Activated T-cell treated with anti-CD3 and anti-CD28 coated beads, Interleukin-2, amount 50 U/mL, for 4 hours (primary cell): ENCODE results near the gene CORO2B. TPM values are rescaled to one million over a fixed set of nuclear protein-coding genes. Genes with fewer than 3 reads are reported as not detected.

Source experiments
- ATAC-seq, 2 donors: fragments of 200-7000 bp; cut with Tn5 transposase; one replicate each; pipeline ENCODE4 v1.10.0; 2021
- DNase-seq: peaks from one replicate; pipeline ENCODE4 v3.0.0-alpha.2; 2020
- H3K27me3 Mint-ChIP-seq: one replicate; pipeline ENCODE4 v1.8.0; 2021; ENCODE audit warnings: low read depth, mixed read lengths
- H3K36me3 Mint-ChIP-seq: one replicate; pipeline ENCODE4 v1.8.0; 2022; ENCODE audit warnings: mixed read lengths; ENCODE audit not compliant: insufficient read depth
- H3K4me1 Mint-ChIP-seq: one replicate; pipeline ENCODE4 v1.8.0; 2021; ENCODE audit warnings: low read depth, mixed read lengths
- H3K4me3 Mint-ChIP-seq: one replicate; pipeline ENCODE4 v1.8.0; 2021; ENCODE audit warnings: mild to moderate bottlenecking, moderate library complexity, mixed read lengths
- H3K9me3 Mint-ChIP-seq: one replicate; pipeline ENCODE4 v1.8.0; 2021; ENCODE audit warnings: mixed read lengths
- total RNA-seq, 3 donors: library from RNA; stranded (reverse); gene quantifications; one replicate each; pipeline ENCODE4 v1.2.1, GENCODE V29; 2021

The CORO2B gene
- total RNA-seq, 3 donors from 2014 or later, result 0.08 TPM

- no peak overlapping the region for H3K4me3 Mint-ChIP-seq
- peaks cover 6% of the 10 kb centered on the region for H3K27me3 Mint-ChIP-seq
- ATAC-seq (no peak), DNase-seq (no peak)
- peaks cover 3% of the 10 kb centered on the region for H3K9me3 Mint-ChIP-seq
- no peaks in the 10 kb centered on the region for H3K4me1 Mint-ChIP-seq
- no peaks in the 10 kb centered on the region for H3K36me3 Mint-ChIP-seq
These were observed 32.0 kb downstream of the CORO2B start for GRCh38 chr15:68610825-68611224.

GRCh38 chr15:68612503-68612902 is 33.7 kb downstream of the CORO2B start:
- no peak overlapping the region for H3K4me3 Mint-ChIP-seq
- H3K27me3 Mint-ChIP-seq, result peaks cover 9% of the 10 kb centered on the region
- DNase-seq (no peak), ATAC-seq (no peak)
- no peaks in the 10 kb centered on the region for H3K4me1 Mint-ChIP-seq
- H3K36me3 Mint-ChIP-seq, result no peaks in the 10 kb centered on the region
- no peaks in the 10 kb centered on the region for H3K9me3 Mint-ChIP-seq

- Mint-ChIP-seq H3K27me3 (peaks cover 9% of the 10 kb centered on the region), H3K9me3 (no peaks in the 10 kb centered on the region), H3K4me1 (no peaks in the 10 kb centered on the region), H3K36me3 (no peaks in the 10 kb centered on the region), H3K4me3 (no peak overlapping the region)
- DNase-seq, result no peak
- ATAC-seq, result no peak
These were observed 34.4 kb downstream of the CORO2B start for GRCh38 chr15:68612979-68613740.

- Mint-ChIP-seq H3K9me3 (no peaks in the 10 kb centered on the region), H3K27me3 (peaks cover 10% of the 10 kb centered on the region), H3K4me1 (no peaks in the 10 kb centered on the region), H3K36me3 (no peaks in the 10 kb centered on the region), H3K4me3 (no peak overlapping the region)
- no peak for ATAC-seq
- no peak for DNase-seq
These were observed 35.7 kb downstream of the CORO2B start for GRCh38 chr15:68614286-68615035.

- DNase-seq, result no peak
- no peaks in the 10 kb centered on the region for H3K4me1 Mint-ChIP-seq
- no peaks in the 10 kb centered on the region for H3K9me3 Mint-ChIP-seq
- H3K27me3 Mint-ChIP-seq, result peaks cover 10% of the 10 kb centered on the region
- no peak for ATAC-seq
- H3K36me3 Mint-ChIP-seq, result no peaks in the 10 kb centered on the region
- no peak overlapping the region for H3K4me3 Mint-ChIP-seq
These were observed 36.5 kb downstream of the CORO2B start for GRCh38 chr15:68615301-68615700.

- no peaks in the 10 kb centered on the region for H3K4me1 Mint-ChIP-seq
- H3K36me3 Mint-ChIP-seq, result no peaks in the 10 kb centered on the region
- ATAC-seq, result no peak
- H3K27me3 Mint-ChIP-seq, result peaks cover 10% of the 10 kb centered on the region
- no peak for DNase-seq
- H3K9me3 Mint-ChIP-seq, result no peaks in the 10 kb centered on the region
- no peak overlapping the region for H3K4me3 Mint-ChIP-seq
These were observed 37.0 kb downstream of the CORO2B start for GRCh38 chr15:68615811-68616210.

GRCh38 chr15:68616397-68616796 is 37.6 kb downstream of the CORO2B start:
- Mint-ChIP-seq H3K27me3 (peaks cover 11% of the 10 kb centered on the region), H3K4me1 (no peaks in the 10 kb centered on the region), H3K4me3 (no peak overlapping the region), H3K9me3 (no peaks in the 10 kb centered on the region), H3K36me3 (no peaks in the 10 kb centered on the region)
- ATAC-seq (no peak), DNase-seq (no peak)

- no peaks in the 10 kb centered on the region for H3K36me3 Mint-ChIP-seq
- no peak for DNase-seq
- H3K4me3 Mint-ChIP-seq, result no peak overlapping the region
These were observed 38.2 kb downstream of the CORO2B start for GRCh38 chr15:68617001-68617400.

GRCh38 chr15:68617777-68618176 is 39.0 kb downstream of the CORO2B start:
- H3K36me3 Mint-ChIP-seq, result no peaks in the 10 kb centered on the region
- ATAC-seq, result no peak
- H3K4me1 Mint-ChIP-seq, result no peaks in the 10 kb centered on the region

More at GRCh38 chr15:68617001-68617400, 38.2 kb downstream of the CORO2B start:
- Mint-ChIP-seq H3K27me3 (peaks cover 14% of the 10 kb centered on the region), H3K4me1 (no peaks in the 10 kb centered on the region), H3K9me3 (no peaks in the 10 kb centered on the region)
- ATAC-seq, result no peak

GRCh38 chr15:68618394-68618793 is 39.6 kb downstream of the CORO2B start:
- Mint-ChIP-seq H3K9me3 (no peaks in the 10 kb centered on the region), H3K27me3 (peaks cover 16% of the 10 kb centered on the region), H3K36me3 (no peaks in the 10 kb centered on the region), H3K4me1 (no peaks in the 10 kb centered on the region), H3K4me3 (no peak overlapping the region)
- no peak for ATAC-seq
- DNase-seq, result no peak

More at GRCh38 chr15:68617777-68618176, 39.0 kb downstream of the CORO2B start:
- no peak for DNase-seq
- H3K4me3 Mint-ChIP-seq, result no peak overlapping the region
- H3K9me3 Mint-ChIP-seq, result no peaks in the 10 kb centered on the region
- H3K27me3 Mint-ChIP-seq, result peaks cover 16% of the 10 kb centered on the region

- Mint-ChIP-seq H3K9me3 (no peaks in the 10 kb centered on the region), H3K27me3 (peaks cover 15% of the 10 kb centered on the region), H3K4me1 (no peaks in the 10 kb centered on the region), H3K36me3 (no peaks in the 10 kb centered on the region), H3K4me3 (no peak overlapping the region)
- DNase-seq (no peak), ATAC-seq (no peak)
These were observed 40.3 kb downstream of the CORO2B start for GRCh38 chr15:68618908-68619698.

GRCh38 chr15:68620721-68621527 is 42.1 kb downstream of the CORO2B start:
- Mint-ChIP-seq H3K27me3 (peaks cover 15% of the 10 kb centered on the region), H3K9me3 (no peaks in the 10 kb centered on the region), H3K36me3 (no peaks in the 10 kb centered on the region), H3K4me1 (no peaks in the 10 kb centered on the region), H3K4me3 (no peak overlapping the region)
- no peak for ATAC-seq
- DNase-seq, result no peak

GRCh38 chr15:68621535-68621934 is 42.7 kb downstream of the CORO2B start:
- ATAC-seq, result no peak
- H3K36me3 Mint-ChIP-seq, result no peaks in the 10 kb centered on the region

More at GRCh38 chr15:68621535-68621934, 42.7 kb downstream of the CORO2B start:
- DNase-seq, result no peak
- H3K4me3 Mint-ChIP-seq, result no peak overlapping the region
- peaks cover 20% of the 10 kb centered on the region for H3K27me3 Mint-ChIP-seq
- no peaks in the 10 kb centered on the region for H3K4me1 Mint-ChIP-seq
- H3K9me3 Mint-ChIP-seq, result no peaks in the 10 kb centered on the region
